Ishikawa (cell line): ENCODE results near the gene MAP3K4.

Source experiments
- EP300 ChIP-seq: IDR thresholded peaks from 2 replicates; pipeline ENCODE4 v1.6.1; 2012; ENCODE audit warnings: borderline replicate concordance
- RAD21 ChIP-seq: IDR thresholded peaks from 2 replicates; pipeline ENCODE4 v1.6.1; 2012; ENCODE audit warnings: low read depth
- TCF12 ChIP-seq: IDR thresholded peaks from 2 replicates; pipeline ENCODE4 v1.6.1; 2012; ENCODE audit warnings: low read depth
- TF ChIP-seq, protein P1 (sequence below): IDR thresholded peaks from 2 replicates; pipeline ENCODE4 v1.6.1; 2012
- TF ChIP-seq, protein P2 (sequence below): IDR thresholded peaks from 2 replicates; pipeline ENCODE4 v1.6.1; 2012; ENCODE audit warnings: low read depth, mild to moderate bottlenecking

DNA sequence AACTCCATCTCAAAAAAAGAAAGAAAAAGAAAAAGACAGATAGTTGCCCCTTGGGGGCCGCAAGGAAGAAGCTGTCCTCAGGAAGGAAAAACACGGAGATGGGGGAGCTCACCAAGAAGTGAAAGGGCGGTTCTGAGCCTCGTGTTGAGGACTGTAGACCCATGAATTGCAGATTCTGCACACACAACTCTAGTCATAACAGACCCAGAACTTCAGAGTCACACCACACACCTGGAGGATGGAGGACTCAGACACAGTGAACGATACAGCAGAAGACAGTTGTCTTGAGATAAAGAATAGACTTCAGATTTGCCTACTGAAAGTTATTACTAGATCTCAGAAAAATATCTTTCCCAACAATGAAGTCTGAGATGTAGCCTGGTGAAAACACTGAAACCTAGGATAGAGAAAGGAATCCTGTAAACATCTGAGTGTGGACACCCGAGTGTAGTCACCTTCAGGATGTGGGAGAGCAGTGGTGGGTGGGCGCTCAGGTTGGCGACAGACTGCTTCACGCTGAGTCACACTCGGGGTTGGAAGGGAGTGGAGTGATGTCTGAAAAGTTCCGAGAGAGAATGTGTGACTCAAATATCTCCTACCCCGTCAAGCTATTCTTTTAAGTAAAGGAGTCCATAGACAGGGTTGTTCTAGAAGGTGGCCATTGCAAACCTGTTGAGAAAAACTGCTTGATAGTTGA lies 88.1 kb downstream of the MAP3K4 start:
- TF ChIP-seq, protein P1, sequence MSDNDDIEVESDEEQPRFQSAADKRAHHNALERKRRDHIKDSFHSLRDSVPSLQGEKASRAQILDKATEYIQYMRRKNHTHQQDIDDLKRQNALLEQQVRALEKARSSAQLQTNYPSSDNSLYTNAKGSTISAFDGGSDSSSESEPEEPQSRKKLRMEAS: no peak
- no peak for TF ChIP-seq EP300
- TF ChIP-seq RAD21: no peak
- TF ChIP-seq, protein P2, sequence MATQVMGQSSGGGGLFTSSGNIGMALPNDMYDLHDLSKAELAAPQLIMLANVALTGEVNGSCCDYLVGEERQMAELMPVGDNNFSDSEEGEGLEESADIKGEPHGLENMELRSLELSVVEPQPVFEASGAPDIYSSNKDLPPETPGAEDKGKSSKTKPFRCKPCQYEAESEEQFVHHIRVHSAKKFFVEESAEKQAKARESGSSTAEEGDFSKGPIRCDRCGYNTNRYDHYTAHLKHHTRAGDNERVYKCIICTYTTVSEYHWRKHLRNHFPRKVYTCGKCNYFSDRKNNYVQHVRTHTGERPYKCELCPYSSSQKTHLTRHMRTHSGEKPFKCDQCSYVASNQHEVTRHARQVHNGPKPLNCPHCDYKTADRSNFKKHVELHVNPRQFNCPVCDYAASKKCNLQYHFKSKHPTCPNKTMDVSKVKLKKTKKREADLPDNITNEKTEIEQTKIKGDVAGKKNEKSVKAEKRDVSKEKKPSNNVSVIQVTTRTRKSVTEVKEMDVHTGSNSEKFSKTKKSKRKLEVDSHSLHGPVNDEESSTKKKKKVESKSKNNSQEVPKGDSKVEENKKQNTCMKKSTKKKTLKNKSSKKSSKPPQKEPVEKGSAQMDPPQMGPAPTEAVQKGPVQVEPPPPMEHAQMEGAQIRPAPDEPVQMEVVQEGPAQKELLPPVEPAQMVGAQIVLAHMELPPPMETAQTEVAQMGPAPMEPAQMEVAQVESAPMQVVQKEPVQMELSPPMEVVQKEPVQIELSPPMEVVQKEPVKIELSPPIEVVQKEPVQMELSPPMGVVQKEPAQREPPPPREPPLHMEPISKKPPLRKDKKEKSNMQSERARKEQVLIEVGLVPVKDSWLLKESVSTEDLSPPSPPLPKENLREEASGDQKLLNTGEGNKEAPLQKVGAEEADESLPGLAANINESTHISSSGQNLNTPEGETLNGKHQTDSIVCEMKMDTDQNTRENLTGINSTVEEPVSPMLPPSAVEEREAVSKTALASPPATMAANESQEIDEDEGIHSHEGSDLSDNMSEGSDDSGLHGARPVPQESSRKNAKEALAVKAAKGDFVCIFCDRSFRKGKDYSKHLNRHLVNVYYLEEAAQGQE: no peak
- no peak for TF ChIP-seq TCF12
